IPS-20b (cell line): ENCODE results near the gene GLI3.

Source experiments
- H3K27ac ChIP-seq: one replicate; pipeline ENCODE4 v1.5.1; 2013; ENCODE audit warnings: low read length
- H3K27me3 ChIP-seq: 2 replicates; pipeline ENCODE4 v1.6.1; 2013; ENCODE audit warnings: mild to moderate bottlenecking, low read length, inconsistent platforms; ENCODE audit not compliant: insufficient read depth
- H3K36me3 ChIP-seq: 2 replicates; pipeline ENCODE4 v1.6.1; 2013; ENCODE audit warnings: low read depth, mild to moderate bottlenecking, inconsistent platforms, low read length, moderate library complexity; ENCODE audit not compliant: insufficient read depth
- H3K4me1 ChIP-seq: 2 replicates; pipeline ENCODE4 v1.6.1; 2013; ENCODE audit warnings: mild to moderate bottlenecking, control low read depth, inconsistent platforms, low read length, moderate library complexity; ENCODE audit not compliant: insufficient read depth
- H3K4me3 ChIP-seq: 2 replicates; pipeline ENCODE4 v1.5.1; 2013; ENCODE audit warnings: mild to moderate bottlenecking, low read length, inconsistent platforms
- H3K9ac ChIP-seq: 2 replicates; pipeline ENCODE4 v1.6.1; 2013; ENCODE audit warnings: low read depth, mild to moderate bottlenecking, inconsistent platforms, low read length, moderate library complexity
- H3K9me3 ChIP-seq: 2 replicates; pipeline ENCODE4 v1.6.1; 2013; ENCODE audit warnings: mild to moderate bottlenecking, low read depth, low read length, inconsistent platforms; ENCODE audit not compliant: insufficient read depth

The GLI3 gene

GRCh38 chr7:42120191-42120590, 116.8 kb downstream of the GLI3 start:
- H3K27me3 ChIP-seq = no peaks in the 10 kb centered on the region

GRCh38 chr7:42117201-42117600, 119.8 kb downstream of the GLI3 start:
- H3K27me3 ChIP-seq = no peaks in the 10 kb centered on the region
- no peaks in the 10 kb centered on the region for H3K9me3 ChIP-seq
- no peak overlapping the region for H3K27ac ChIP-seq
- no peaks in the 10 kb centered on the region for H3K36me3 ChIP-seq
- H3K4me1 ChIP-seq = no peaks in the 10 kb centered on the region
- no peak overlapping the region for H3K9ac ChIP-seq
- H3K4me3 ChIP-seq = no peak overlapping the region

More at GRCh38 chr7:42120191-42120590, 116.8 kb downstream of the GLI3 start:
- Histone ChIP-seq H3K27ac (no peak overlapping the region), H3K36me3 (no peaks in the 10 kb centered on the region), H3K4me1 (no peaks in the 10 kb centered on the region; the same call in 1 of the 2 replicates), H3K4me3 (no peak overlapping the region), H3K9ac (no peak overlapping the region), H3K9me3 (no peaks in the 10 kb centered on the region)

- Histone ChIP-seq H3K27ac (no peak overlapping the region), H3K4me1 (no peaks in the 10 kb centered on the region), H3K36me3 (no peaks in the 10 kb centered on the region), H3K27me3 (no peaks in the 10 kb centered on the region), H3K9me3 (no peaks in the 10 kb centered on the region), H3K9ac (no peak overlapping the region), H3K4me3 (no peak overlapping the region)
Observed at GRCh38 chr7:42115795-42116194, 121.2 kb downstream of the GLI3 start.

GRCh38 chr7:42110333-42110732, 126.7 kb downstream of the GLI3 start:
- Histone ChIP-seq H3K27me3 (no peaks in the 10 kb centered on the region), H3K9ac (no peak overlapping the region), H3K4me1 (peaks cover 25% of the 10 kb centered on the region), H3K4me3 (no peak overlapping the region), H3K9me3 (no peaks in the 10 kb centered on the region), H3K36me3 (peaks cover 4% of the 10 kb centered on the region; the same call in 1 of the 2 replicates), H3K27ac (no peak overlapping the region)

- Histone ChIP-seq H3K4me3 (no peak overlapping the region), H3K4me1 (peaks cover 25% of the 10 kb centered on the region), H3K27ac (no peak overlapping the region), H3K9ac (peak overlapping the region; percentile 14; the same call in 1 of the 2 replicates), H3K27me3 (no peaks in the 10 kb centered on the region), H3K36me3 (peaks cover 4% of the 10 kb centered on the region; the same call in 1 of the 2 replicates), H3K9me3 (no peaks in the 10 kb centered on the region)
Observed at GRCh38 chr7:42108803-42109528, 128.0 kb downstream of the GLI3 start.

- H3K9ac ChIP-seq = peak overlapping the region; percentile 18; the same call in 1 of the 2 replicates
- H3K36me3 ChIP-seq = peaks cover 4% of the 10 kb centered on the region; the same call in 1 of the 2 replicates
- H3K9me3 ChIP-seq = no peaks in the 10 kb centered on the region
- no peaks in the 10 kb centered on the region for H3K27me3 ChIP-seq
- H3K4me1 ChIP-seq = peaks cover 25% of the 10 kb centered on the region
- peak overlapping the region; percentile 27 for H3K27ac ChIP-seq
- H3K4me3 ChIP-seq = no peak overlapping the region
Observed at GRCh38 chr7:42107484-42108240, 129.3 kb downstream of the GLI3 start.

GRCh38 chr7:42106562-42106961, 130.4 kb downstream of the GLI3 start:
- H3K9me3 ChIP-seq = no peaks in the 10 kb centered on the region
- H3K27me3 ChIP-seq = no peaks in the 10 kb centered on the region
- H3K4me1 ChIP-seq = peaks cover 25% of the 10 kb centered on the region
- H3K4me3 ChIP-seq = no peak overlapping the region
- H3K36me3 ChIP-seq = peaks cover 4% of the 10 kb centered on the region; the same call in 1 of the 2 replicates
- H3K9ac ChIP-seq = no peak overlapping the region
- H3K27ac ChIP-seq = no peak overlapping the region

GRCh38 chr7:42105554-42106358, 131.3 kb downstream of the GLI3 start:
- Histone ChIP-seq H3K36me3 (peaks cover 4% of the 10 kb centered on the region; the same call in 1 of the 2 replicates), H3K4me3 (no peak overlapping the region), H3K4me1 (peaks cover 25% of the 10 kb centered on the region), H3K9ac (no peak overlapping the region), H3K27ac (no peak overlapping the region), H3K27me3 (no peaks in the 10 kb centered on the region), H3K9me3 (no peaks in the 10 kb centered on the region)

- no peak overlapping the region for H3K27ac ChIP-seq
- no peak overlapping the region for H3K9ac ChIP-seq
- no peak overlapping the region for H3K4me3 ChIP-seq
- peaks cover 24% of the 10 kb centered on the region for H3K4me1 ChIP-seq
- H3K27me3 ChIP-seq = no peaks in the 10 kb centered on the region
- peaks cover 4% of the 10 kb centered on the region; the same call in 1 of the 2 replicates for H3K36me3 ChIP-seq
- H3K9me3 ChIP-seq = no peaks in the 10 kb centered on the region
Observed at GRCh38 chr7:42104694-42105093, 132.3 kb downstream of the GLI3 start.

GRCh38 chr7:42104231-42104630, 132.8 kb downstream of the GLI3 start:
- Histone ChIP-seq H3K4me3 (no peak overlapping the region), H3K4me1 (peaks cover 20% of the 10 kb centered on the region), H3K27ac (no peak overlapping the region), H3K9me3 (no peaks in the 10 kb centered on the region), H3K36me3 (peaks cover 4% of the 10 kb centered on the region; the same call in 1 of the 2 replicates), H3K9ac (no peak overlapping the region), H3K27me3 (no peaks in the 10 kb centered on the region)

- H3K27me3 ChIP-seq = no peaks in the 10 kb centered on the region
- peaks cover 12% of the 10 kb centered on the region for H3K4me1 ChIP-seq
- H3K4me3 ChIP-seq = no peak overlapping the region
- peaks cover 4% of the 10 kb centered on the region; the same call in 1 of the 2 replicates for H3K36me3 ChIP-seq
- no peaks in the 10 kb centered on the region for H3K9me3 ChIP-seq
- H3K9ac ChIP-seq = no peak overlapping the region
- H3K27ac ChIP-seq = no peak overlapping the region
Observed at GRCh38 chr7:42103456-42103855, 133.6 kb downstream of the GLI3 start.
